Panc1 (cell line): Measurements from ENCODE around the gene WWOX. TPM values are rescaled to one million over a fixed set of nuclear protein-coding genes. Genes with fewer than 3 reads are reported as not detected.

ENCODE experiments used
- ATAC-seq: fragments of 200-7000 bp; cut with Tn5 transposase; 2 replicates; pipeline ENCODE4 v1.9.1; 2020; ENCODE audit warnings: mild to moderate bottlenecking, moderate library complexity
- BruUV-seq: library from RNA; stranded (reverse); fragments of 400-500 nt; replicated peaks from 2 replicates; lab custom pipeline; 2021; lab: Mats Ljungman, UMichigan
- CTCF ChIA-PET: fragments of 300-600 bp; sonication (Branson Sonifier 250); formaldehyde crosslinking; loops from one replicate; lab custom pipeline; 2022; ENCODE audit warnings: antibody characterized with exemption; lab: Charles Lee
- POLR2A ChIA-PET: fragments of 300-600 bp; sonication (Branson Sonifier 250); formaldehyde crosslinking; loops from one replicate; lab custom pipeline; 2022; ENCODE audit warnings: antibody characterized with exemption; lab: Charles Lee
- DNase-seq: peaks from one replicate; pipeline ENCODE4 v3.0.0-alpha.2; 2010; ENCODE audit warnings: low read depth, low spot score
- H3K27ac ChIP-seq: 2 replicates; pipeline ENCODE4 v1.5.1; 2011; ENCODE audit warnings: mild to moderate bottlenecking, low read length, inconsistent platforms
- H3K27me3 ChIP-seq: fragments of 200-500 bp; sonication (Bioruptor generic); 2 replicates; pipeline ENCODE4 v1.6.0; 2014; ENCODE audit warnings: low read length, inconsistent platforms; ENCODE audit not compliant: control insufficient read depth, insufficient read depth
- H3K36me3 ChIP-seq: fragments of 200-500 bp; sonication (Bioruptor generic); 2 replicates; pipeline ENCODE4 v1.5.1; 2014; ENCODE audit warnings: inconsistent platforms, mild to moderate bottlenecking, low read length, moderate library complexity; ENCODE audit not compliant: control insufficient read depth, insufficient read depth
- H3K4me1 ChIP-seq: 2 replicates; pipeline ENCODE4 v1.5.1; 2011; ENCODE audit warnings: inconsistent platforms, mild to moderate bottlenecking, low read length, moderate library complexity; ENCODE audit not compliant: control insufficient read depth, insufficient read depth
- H3K4me3 ChIP-seq, 2 experiments: 2 replicates each; pipeline ENCODE4 v1.5.1; 2011 to 2012; ENCODE audit warnings: low read depth in 2 of 2, low read length in 2 of 2, mild to moderate bottlenecking in 2 of 2, inconsistent platforms in 1 of 2, moderate library complexity in 1 of 2
- H3K9me3 ChIP-seq: fragments of 200-500 bp; sonication (Bioruptor generic); 2 replicates; pipeline ENCODE4 v1.5.1; 2014; ENCODE audit warnings: low read depth, mild to moderate bottlenecking, inconsistent platforms, low read length, moderate library complexity; ENCODE audit not compliant: control insufficient read depth, insufficient read depth
- CTCF ChIP-seq: fragments of 450-650 bp; IDR thresholded peaks from 2 replicates; pipeline ENCODE4 v1.5.1; 2017; ENCODE audit warnings: mild to moderate bottlenecking
- POLR2AphosphoS5 ChIP-seq: IDR thresholded peaks from 2 replicates; pipeline ENCODE4 v1.6.1; 2012; ENCODE audit warnings: mild to moderate bottlenecking, low read depth, low read length, moderate library complexity
- REST ChIP-seq, 2 experiments: IDR thresholded peaks; 2 replicates each; pipeline ENCODE4 v1.6.1; 2011 to 2012; ENCODE audit warnings: low read depth in 2 of 2, control low read depth in 1 of 2, low read length in 1 of 2, mild to moderate bottlenecking in 1 of 2, moderate library complexity in 1 of 2; ENCODE audit not compliant: insufficient read depth in 1 of 2
- SIN3A ChIP-seq: IDR thresholded peaks from 2 replicates; pipeline ENCODE4 v1.6.1; 2012; ENCODE audit warnings: low read depth, mild to moderate bottlenecking, low read length, moderate library complexity, borderline replicate concordance; ENCODE audit not compliant: insufficient read depth
- TCF7L2 ChIP-seq: IDR thresholded peaks from 2 replicates; pipeline ENCODE4 v1.6.1; 2011; ENCODE audit warnings: mild to moderate bottlenecking, low read depth, low read length, inconsistent platforms
- in situ Hi-C: cut with HindIII; loops from 2 replicates; pipeline ENCODE4 v1.10.0; 2016; ENCODE audit warnings: low sequenced_read_pairs, low pct_unique_long_range_greater_than_20kb
- intact Hi-C: fragments of 100-400 bp; cut with micrococcal nuclease; formaldehyde crosslinking; loops from one replicate; pipeline ENCODE4 v1.10.0; 2022; ENCODE audit not compliant: unreplicated experiment
- total RNA-seq: library from RNA; stranded (reverse); gene quantifications from one replicate; pipeline ENCODE4 v1.2.1, GENCODE V29; 2021; ENCODE audit not compliant: unreplicated experiment

Gene WWOX
- total RNA-seq, 1 experiment from 2014 or later: 12.5 TPM

GRCh38 chr16:78842950-78843349 is 743.5 kb downstream of the WWOX start:
- Histone ChIP-seq H3K36me3 (no peaks in the 10 kb centered on the region), H3K27me3 (no peaks in the 10 kb centered on the region; the same call in 1 of the 2 replicates), H3K9me3 (no peaks in the 10 kb centered on the region), H3K4me3 (no peak overlapping the region), H3K27ac (no peak overlapping the region), H3K4me1 (no peaks in the 10 kb centered on the region)
- no peak for TF ChIP-seq SIN3A
- no peak for TF ChIP-seq CTCF
- TF ChIP-seq TCF7L2: no peak
- intact Hi-C loops: no loop called here
- ChIA-PET CTCF (no interaction called here), POLR2A (no interaction called here)
- in situ Hi-C loops: no loop called here
- BruUV-seq: no TSS peak
- ATAC-seq (no peak), DNase-seq (no peak)

GRCh38 chr16:78843978-78844377 is 744.5 kb downstream of the WWOX start:
- ChIA-PET POLR2A (no interaction called here), CTCF (no interaction called here)
- Histone ChIP-seq H3K36me3 (no peaks in the 10 kb centered on the region), H3K4me1 (no peaks in the 10 kb centered on the region), H3K27ac (no peak overlapping the region), H3K9me3 (no peaks in the 10 kb centered on the region), H3K4me3 (no peak overlapping the region), H3K27me3 (no peaks in the 10 kb centered on the region; the same call in 1 of the 2 replicates)
- DNase-seq (no peak), ATAC-seq (no peak)
- no TSS peak for BruUV-seq
- in situ Hi-C loops: no loop called here
- intact Hi-C loops: no loop called here
- no peak for TF ChIP-seq TCF7L2
- TF ChIP-seq SIN3A: no peak
- no peak for TF ChIP-seq REST (IDR thresholded peaks at IDR 0.05; ENCODE audit: insufficient read depth in 1 of 2, low read depth in 2 of 2, low read length in 1 of 2)
- no peak for TF ChIP-seq CTCF
- TF ChIP-seq POLR2AphosphoS5: no peak
